Transverse colon (tissue), 4 donors: ENCODE results near the gene GALNT5. TPM values are rescaled to one million over a fixed set of nuclear protein-coding genes. Genes with fewer than 3 reads are reported as not detected.
"Not testable (repeated sequence)": the region's sequence is repeated elsewhere in the genome, so short reads cannot be mapped to it uniquely, and the experiment has no call there.

Source experiments
- DNase-seq: peaks from one replicate; pipeline ENCODE4 v3.0.0-alpha.2; 2019
- H3K27ac ChIP-seq, 4 donors: fragments of 200-600 bp; sonication (generic); 2 replicates each; pipeline ENCODE4 v1.5.1; 2016 to 2018; ENCODE audit warnings: inconsistent platforms in 4 of 4
- H3K27me3 ChIP-seq: fragments of 200-600 bp; sonication (generic); 2 replicates; pipeline ENCODE4 v1.5.1; 2017; ENCODE audit warnings: inconsistent platforms
- H3K36me3 ChIP-seq, 4 donors: fragments of 200-600 bp; sonication (generic); 2 replicates each; pipeline ENCODE4 v1.5.1; 2017 to 2019; ENCODE audit warnings: inconsistent platforms in 4 of 4
- H3K4me1 ChIP-seq, 4 donors: fragments of 200-600 bp; sonication (generic); 2 replicates each; pipeline ENCODE4 v1.5.1; 2017 to 2020; ENCODE audit warnings: inconsistent platforms in 4 of 4
- H3K4me3 ChIP-seq, 4 donors: fragments of 200-600 bp; sonication (generic); 1 replicate in 1 of 4; 2 replicates in 3 of 4; pipeline versions ENCODE4 v1.5.1 to v1.6.1; 2017 to 2019; ENCODE audit warnings: inconsistent platforms in 4 of 4
- H3K9me3 ChIP-seq, 2 donors: fragments of 200-600 bp; sonication (generic); 2 replicates each; pipeline ENCODE4 v1.5.1; 2017 to 2019; ENCODE audit warnings: inconsistent platforms in 2 of 2
- EP300 ChIP-seq: sonication (generic); formaldehyde crosslinking; IDR thresholded peaks from one replicate; pipeline ENCODE4 v1.6.1; 2017; ENCODE audit warnings: antibody characterized with exemption, low read depth
- POLR2A ChIP-seq: fragments of 450-650 bp; IDR thresholded peaks from one replicate; pipeline ENCODE4 v1.6.1; 2016; ENCODE audit warnings: antibody characterized with exemption, mild to moderate bottlenecking, moderate library complexity
- POLR2AphosphoS5 ChIP-seq, 3 donors: sonication (generic); formaldehyde crosslinking; IDR thresholded peaks; one replicate each; pipeline ENCODE4 v1.6.1; 2016; ENCODE audit warnings: antibody characterized with exemption in 3 of 3
- WGBS, 2 donors: methylation state at CpG; one replicate each; pipeline ENCODE4 v1.1.5; 2018; ENCODE audit warnings: low coverage in 1 of 2; 5-methylcytosine and 5-hydroxymethylcytosine counted together
- in situ Hi-C, 4 donors: fragments of 200-750 bp; cut with MboI; loops; one replicate each; pipeline versions ENCODE4 v1.15.0 to v1.15.1; 2017; ENCODE audit warnings: low sequenced_read_pairs in 3 of 4, low pct_ligation_motif_present in 1 of 4, low pct_unique_long_range_greater_than_20kb in 1 of 4
- intact Hi-C: fragments of 100-400 bp; cut with DNase I; formaldehyde crosslinking; loops from one replicate; pipeline ENCODE4 v1.15.1; 2023; ENCODE audit warnings: low total_unique reads
- total RNA-seq, 4 donors: library from RNA; depleted of rRNA; stranded (reverse); fragments of >200 nt; gene quantifications; one replicate each; pipeline ENCODE4 v1.1.0, GENCODE V29; 2016
- TF ChIP-seq, protein P1 (sequence below), 5 experiments: fragments of 200-600 bp in 3 of 5; fragments of 450-650 bp in 2 of 5; sonication (generic) in 3 of 5; IDR thresholded peaks; 1 replicate in 2 of 5; 2 replicates in 3 of 5; pipeline ENCODE4 v1.5.1; 2016 to 2017; ENCODE audit warnings: antibody characterized with exemption in 5 of 5, inconsistent platforms in 3 of 5, mild to moderate bottlenecking in 2 of 5, moderate library complexity in 1 of 5

Gene GALNT5
- total RNA-seq, 4 donors from 2014 or later, result 7.5 to 34.0 (median 14.0) TPM

DNA sequence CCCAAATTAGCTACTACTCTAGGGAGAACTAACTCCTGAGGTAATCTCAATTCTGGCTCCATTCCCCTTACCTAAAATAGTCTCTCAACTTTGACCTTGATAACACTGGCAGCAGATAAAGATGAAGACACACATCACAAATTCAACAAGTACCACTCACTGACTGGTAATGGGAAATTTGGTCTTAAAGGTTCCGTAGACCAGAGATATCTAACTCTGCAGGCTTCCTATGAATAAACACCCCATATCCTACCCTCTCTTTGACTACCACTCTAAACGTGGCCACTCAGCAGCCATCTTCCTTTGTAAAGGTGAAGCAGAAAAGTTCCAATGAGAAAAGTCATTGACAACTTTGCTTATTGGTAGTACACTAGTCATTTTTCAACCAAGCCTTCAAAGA lies 38.6 kb upstream of the GALNT5 start:
- H3K36me3 ChIP-seq, result no peaks in the 10 kb centered on the region
- 79 to 83% methylated on average over 1 to 2 of the region's 2 CpGs for WGBS, 2 donors
- H3K27ac ChIP-seq, result no peak overlapping the region
- DNase-seq, result no peak
- no peaks in the 10 kb centered on the region for H3K4me1 ChIP-seq
- intact Hi-C loops (no loop called here), in situ Hi-C loops (loop anchor here in 1 of 4 donors (25.0 kb wide), 1 partner anchor 1832 kb away; no protein-coding TSS in a partner anchor)
- no peaks in the 10 kb centered on the region for H3K27me3 ChIP-seq
- TF ChIP-seq POLR2AphosphoS5 (IDR thresholded peaks at IDR 0.05) (no peak), EP300 (no peak)
- TF ChIP-seq, protein P1, sequence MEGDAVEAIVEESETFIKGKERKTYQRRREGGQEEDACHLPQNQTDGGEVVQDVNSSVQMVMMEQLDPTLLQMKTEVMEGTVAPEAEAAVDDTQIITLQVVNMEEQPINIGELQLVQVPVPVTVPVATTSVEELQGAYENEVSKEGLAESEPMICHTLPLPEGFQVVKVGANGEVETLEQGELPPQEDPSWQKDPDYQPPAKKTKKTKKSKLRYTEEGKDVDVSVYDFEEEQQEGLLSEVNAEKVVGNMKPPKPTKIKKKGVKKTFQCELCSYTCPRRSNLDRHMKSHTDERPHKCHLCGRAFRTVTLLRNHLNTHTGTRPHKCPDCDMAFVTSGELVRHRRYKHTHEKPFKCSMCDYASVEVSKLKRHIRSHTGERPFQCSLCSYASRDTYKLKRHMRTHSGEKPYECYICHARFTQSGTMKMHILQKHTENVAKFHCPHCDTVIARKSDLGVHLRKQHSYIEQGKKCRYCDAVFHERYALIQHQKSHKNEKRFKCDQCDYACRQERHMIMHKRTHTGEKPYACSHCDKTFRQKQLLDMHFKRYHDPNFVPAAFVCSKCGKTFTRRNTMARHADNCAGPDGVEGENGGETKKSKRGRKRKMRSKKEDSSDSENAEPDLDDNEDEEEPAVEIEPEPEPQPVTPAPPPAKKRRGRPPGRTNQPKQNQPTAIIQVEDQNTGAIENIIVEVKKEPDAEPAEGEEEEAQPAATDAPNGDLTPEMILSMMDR (IDR thresholded peaks at IDR 0.05), result no peak
- no peaks in the 10 kb centered on the region for H3K9me3 ChIP-seq
- H3K4me3 ChIP-seq, result no peak overlapping the region

DNA sequence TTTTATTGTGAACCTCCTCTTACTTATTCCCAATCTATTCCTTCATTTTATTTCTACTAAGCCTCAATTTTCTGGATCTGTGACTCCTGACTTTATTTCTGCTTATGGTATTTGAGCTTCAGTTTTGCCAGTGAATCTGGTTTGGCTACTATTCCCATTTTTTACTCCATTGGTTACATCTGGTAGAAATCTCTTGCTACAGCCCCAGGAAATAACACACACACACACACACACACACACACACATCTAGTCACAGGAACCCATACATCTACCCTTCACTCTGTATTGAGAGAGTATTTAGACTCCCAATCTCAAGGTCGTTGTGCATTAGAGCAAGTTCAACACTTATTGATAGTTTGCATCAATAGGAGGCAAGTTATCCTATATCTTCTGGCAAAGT lies 37.0 kb upstream of the GALNT5 start:
- Histone ChIP-seq H3K27ac (no peak overlapping the region), H3K27me3 (no peaks in the 10 kb centered on the region), H3K4me3 (no peak overlapping the region), H3K9me3 (no peaks in the 10 kb centered on the region), H3K4me1 (no peaks in the 10 kb centered on the region), H3K36me3 (no peaks in the 10 kb centered on the region)
- in situ Hi-C loops, result loop anchor here in 1 of 4 donors (25.0 kb wide), 1 partner anchor 1833 kb away; no protein-coding TSS in a partner anchor
- WGBS, 2 donors, result 67 to 77% methylated on average over 1 of the region's 1 CpG
- TF ChIP-seq POLR2A, result no peak
- no peak for TF ChIP-seq POLR2AphosphoS5 (IDR thresholded peaks at IDR 0.05)
- TF ChIP-seq, protein P1 (IDR thresholded peaks at IDR 0.05), result no peak
- no peak for TF ChIP-seq EP300
- intact Hi-C loops, result loop anchor here (2.0 kb wide), 1 partner anchor 70 kb away; no protein-coding TSS in a partner anchor
- DNase-seq, result no peak

DNA sequence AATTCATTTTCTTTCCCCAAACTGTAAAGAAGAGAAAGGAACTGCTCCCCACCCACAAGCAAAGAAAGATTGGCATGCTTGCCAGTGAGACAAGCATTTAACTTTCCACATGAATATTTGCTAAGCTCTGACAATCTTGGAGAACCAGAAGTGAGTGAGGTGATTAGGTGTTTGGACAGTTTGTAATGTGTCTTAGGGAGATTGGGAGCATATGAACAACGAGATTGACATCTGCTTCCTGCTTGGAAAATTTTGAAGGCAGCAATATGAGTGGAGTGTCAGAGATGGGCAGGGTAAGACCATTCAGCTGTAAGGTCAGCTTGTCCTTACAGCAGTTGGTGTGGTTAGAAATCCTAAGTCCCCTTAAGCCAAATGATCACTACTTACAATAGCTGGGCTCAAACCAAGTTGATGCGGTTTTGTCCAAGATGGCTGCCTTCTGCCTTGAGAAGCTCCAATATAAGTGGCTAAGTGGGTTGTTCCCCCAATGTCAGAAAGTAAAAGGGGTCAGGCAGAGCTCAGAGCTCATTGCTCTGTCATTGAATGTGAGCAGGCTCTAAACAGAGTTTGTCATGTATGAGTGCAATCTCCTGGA lies 36.0 kb upstream of the GALNT5 start:
- no peak overlapping the region for H3K27ac ChIP-seq
- intact Hi-C loops, result loop anchor here (2.0 kb wide), 1 partner anchor 69 kb away; no protein-coding TSS in a partner anchor
- H3K9me3 ChIP-seq, result no peaks in the 10 kb centered on the region
- no peaks in the 10 kb centered on the region for H3K4me1 ChIP-seq
- TF ChIP-seq, protein P1 (IDR thresholded peaks at IDR 0.05), result no peak
- TF ChIP-seq POLR2A (no peak), EP300 (no peak), POLR2AphosphoS5 (IDR thresholded peaks at IDR 0.05) (no peak)
- 67 to 81% methylated on average over 1 to 2 of the region's 2 CpGs for WGBS, 2 donors
- no peak for DNase-seq
- in situ Hi-C loops, result loop anchor here in 1 of 4 donors (25.0 kb wide), 1 partner anchor 1834 kb away; no protein-coding TSS in a partner anchor
- no peaks in the 10 kb centered on the region for H3K36me3 ChIP-seq
- no peak overlapping the region for H3K4me3 ChIP-seq
- H3K27me3 ChIP-seq, result no peaks in the 10 kb centered on the region

DNA sequence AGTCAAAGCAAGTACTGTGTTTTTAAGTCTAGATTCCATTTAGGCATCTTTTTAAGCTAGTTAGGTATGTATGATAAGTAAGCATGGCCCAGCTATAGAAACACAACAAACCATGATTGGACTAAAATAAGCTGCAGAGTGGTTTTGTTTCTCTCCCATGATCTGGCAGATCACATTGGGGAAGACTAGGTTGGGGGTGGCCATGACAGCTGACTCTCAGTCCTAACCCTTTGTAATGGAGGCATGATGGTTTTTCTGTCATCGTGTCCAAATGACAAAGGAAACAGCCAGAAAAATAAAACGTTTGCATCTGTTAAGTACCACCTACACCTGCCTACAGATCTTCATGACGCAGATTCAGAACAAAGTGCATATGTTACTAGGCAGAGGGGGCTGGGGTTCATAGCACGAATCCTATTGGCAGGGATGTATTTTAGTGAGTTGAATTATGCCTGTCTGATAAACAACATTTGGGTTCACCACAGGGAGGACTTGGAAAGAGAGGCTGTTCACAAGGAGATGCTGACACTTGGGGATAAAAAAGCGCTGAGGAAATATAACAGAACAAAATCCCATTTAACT lies 33.8 kb upstream of the GALNT5 start:
- Histone ChIP-seq H3K4me3 (no peak overlapping the region), H3K9me3 (no peaks in the 10 kb centered on the region), H3K27ac (no peak overlapping the region), H3K4me1 (no peaks in the 10 kb centered on the region), H3K36me3 (no peaks in the 10 kb centered on the region), H3K27me3 (no peaks in the 10 kb centered on the region)
- 78 to 87% methylated on average over 5 of the region's 5 CpGs for WGBS, 2 donors
- intact Hi-C loops, result no loop called here
- in situ Hi-C loops, result loop anchor here in 1 of 4 donors (25.0 kb wide), 1 partner anchor 1836 kb away; no protein-coding TSS in a partner anchor
- TF ChIP-seq, protein P1 (IDR thresholded peaks at IDR 0.05), result no peak
- TF ChIP-seq EP300, result no peak
- no peak for DNase-seq

DNA sequence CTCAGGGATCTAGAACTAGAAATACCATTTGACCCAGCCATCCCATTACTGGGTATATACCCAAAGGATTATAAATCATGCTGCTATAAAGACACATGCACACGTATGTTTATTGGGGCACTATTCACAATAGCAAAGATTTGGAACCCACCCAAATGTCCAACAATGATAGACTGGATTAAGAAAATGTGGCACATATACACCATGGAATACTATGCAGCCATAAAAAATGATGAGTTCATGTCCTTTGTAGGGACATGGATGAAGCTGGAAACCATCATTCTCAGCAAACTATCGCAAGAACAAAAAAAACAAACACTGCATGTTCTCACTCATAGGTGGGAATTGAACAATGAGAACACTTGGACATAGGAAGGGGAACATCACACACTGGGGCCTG lies 33.1 kb upstream of the GALNT5 start:
- H3K36me3 ChIP-seq, H3K4me1 ChIP-seq, H3K27ac ChIP-seq, H3K27me3 ChIP-seq, intact Hi-C loops, H3K4me3 ChIP-seq, DNase-seq, H3K9me3 ChIP-seq: not testable (repeated sequence)
- in situ Hi-C loops, result loop anchor here in 1 of 4 donors (25.0 kb wide), 1 partner anchor 1837 kb away; no protein-coding TSS in a partner anchor
- 78% methylated on average over 2 of the region's 2 CpGs; no CpG with 5 or more reads in 1 of the 2 donors for WGBS, 2 donors
